ENCODE measurements around the gene POF1B.

The POF1B gene

GRCh38 chrX:85243761-85244449 lies 135.6 kb downstream of the POF1B start, which contains the start of the genes SATL1 and ZNF711:
Gene SATL1, minus strand, starts transcription at chrX:85243779. Its CDS starts 134,811 bp downstream, at chrX:85108968.
Gene ZNF711, plus strand, starts transcription at chrX:85243991. Its CDS starts 3,582 bp downstream, at chrX:85247573.
- in situ Hi-C loops (cut with MboI; ENCODE audit: low sequenced_read_pairs): no loop called here

GRCh38 chrX:85243155-85243554 lies 136.3 kb downstream of the POF1B start:
- in situ Hi-C loops (cut with MboI; ENCODE audit: low sequenced_read_pairs): no loop called here
